Fibroblast of skin of scalp (primary cell): Measurements from ENCODE around the gene ITPA.
"Not testable (repeated sequence)": the region's sequence is repeated elsewhere in the genome, so short reads cannot be mapped to it uniquely, and the experiment has no call there.

ENCODE experiments used
- DNase-seq: peaks from one replicate; pipeline ENCODE4 v3.0.0-alpha.2; 2013

Gene ITPA

DNA sequence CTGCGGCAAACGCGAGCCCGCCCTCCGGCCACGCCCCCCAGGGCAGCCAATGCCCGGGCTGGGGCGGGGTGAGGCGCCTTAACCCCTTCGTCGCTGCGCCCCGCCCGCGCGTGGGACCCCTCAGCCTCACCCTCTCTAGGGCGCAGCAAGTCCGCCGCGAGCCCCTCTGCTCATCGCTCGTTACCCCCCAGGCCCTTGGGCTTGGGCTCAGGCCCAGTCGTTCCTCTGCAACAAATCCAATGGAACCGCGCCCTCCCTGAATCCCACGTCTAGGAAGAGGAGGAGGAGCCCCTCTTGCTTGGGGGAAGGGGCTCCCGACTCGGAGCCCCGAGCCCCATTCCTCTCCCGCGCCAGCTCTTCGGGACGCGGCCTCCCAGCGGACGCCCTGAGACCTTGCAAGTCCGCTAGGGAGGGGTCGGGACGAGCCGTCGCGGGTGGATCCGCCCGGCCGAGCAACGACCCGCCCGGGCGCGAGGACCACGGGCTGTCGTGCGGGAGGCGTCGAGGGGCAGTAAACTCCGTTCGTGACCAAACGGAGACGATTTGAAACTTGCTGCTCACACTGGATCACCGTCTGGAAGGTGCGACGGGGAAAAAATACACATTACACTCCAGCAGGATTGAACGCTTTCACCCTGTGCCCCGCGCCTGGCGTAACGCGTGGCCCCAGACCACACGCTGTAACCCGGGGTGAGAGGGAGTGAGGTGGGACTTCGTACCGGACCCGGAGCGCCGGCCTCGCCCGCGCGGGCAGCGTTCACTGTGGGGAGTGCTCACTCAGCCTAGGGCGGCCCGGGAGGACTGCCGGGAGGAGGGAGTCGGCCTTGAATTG, 35.5 kb upstream of the ITPA start:
- DNase-seq = peak; percentile 84

DNA sequence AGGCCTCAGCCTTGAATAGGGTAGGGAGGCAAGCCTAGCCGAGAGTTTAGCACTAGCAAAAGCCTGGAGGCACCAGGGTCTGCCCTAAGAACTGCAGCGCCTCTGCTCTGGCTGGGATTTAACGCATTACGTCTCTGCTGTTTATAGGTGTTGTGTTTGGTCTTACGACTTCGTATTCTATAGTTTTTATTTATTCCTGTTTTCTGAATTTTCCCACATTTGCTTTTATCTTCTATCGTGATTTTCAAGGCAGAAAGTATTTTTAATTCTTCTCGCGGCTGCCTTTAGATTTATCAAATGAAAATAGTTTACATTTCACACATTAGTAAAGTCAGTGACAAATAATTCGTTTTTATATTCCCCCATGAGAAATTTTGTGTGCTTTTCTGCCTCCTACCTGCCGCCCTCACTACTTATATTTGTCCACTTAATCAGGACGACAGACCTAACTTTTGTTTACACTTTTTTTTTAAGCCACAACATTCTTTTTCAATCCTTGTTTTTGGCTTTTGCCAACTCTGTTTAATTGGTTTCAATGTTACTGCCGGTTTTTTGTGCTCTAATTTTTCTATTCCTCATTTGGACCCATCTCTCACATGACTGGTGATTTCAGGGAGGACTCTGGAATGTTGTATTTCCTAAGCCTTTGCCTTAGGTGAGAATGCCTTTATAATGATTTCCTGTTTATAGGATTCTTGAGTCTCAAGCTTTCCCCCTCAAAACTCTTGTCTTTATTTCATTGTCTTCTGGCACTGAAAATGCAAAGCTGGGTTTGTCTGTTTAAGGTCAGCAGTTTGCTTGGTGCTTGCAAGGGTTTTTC, 34.6 kb upstream of the ITPA start:
- DNase-seq = no peak

DNA sequence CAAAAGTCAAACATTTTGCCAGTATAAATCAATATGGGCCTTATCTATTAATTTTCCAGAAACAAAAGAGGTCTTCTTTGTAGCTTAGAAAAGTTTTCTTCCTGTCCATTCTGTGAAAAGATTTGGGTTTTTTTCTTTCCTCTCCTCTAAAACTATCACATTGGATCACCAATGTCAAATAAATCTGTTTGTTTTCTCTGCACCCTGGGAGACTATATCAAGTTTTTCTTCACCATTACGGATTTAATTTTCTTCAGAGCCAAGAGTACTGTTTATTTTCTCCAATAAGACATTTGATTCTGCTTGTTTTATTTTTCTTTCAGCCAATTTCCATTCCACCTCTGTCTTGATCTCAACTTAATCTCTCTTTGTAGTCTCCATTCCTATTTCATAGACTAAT, 34.0 kb upstream of the ITPA start:
- DNase-seq = no peak

DNA sequence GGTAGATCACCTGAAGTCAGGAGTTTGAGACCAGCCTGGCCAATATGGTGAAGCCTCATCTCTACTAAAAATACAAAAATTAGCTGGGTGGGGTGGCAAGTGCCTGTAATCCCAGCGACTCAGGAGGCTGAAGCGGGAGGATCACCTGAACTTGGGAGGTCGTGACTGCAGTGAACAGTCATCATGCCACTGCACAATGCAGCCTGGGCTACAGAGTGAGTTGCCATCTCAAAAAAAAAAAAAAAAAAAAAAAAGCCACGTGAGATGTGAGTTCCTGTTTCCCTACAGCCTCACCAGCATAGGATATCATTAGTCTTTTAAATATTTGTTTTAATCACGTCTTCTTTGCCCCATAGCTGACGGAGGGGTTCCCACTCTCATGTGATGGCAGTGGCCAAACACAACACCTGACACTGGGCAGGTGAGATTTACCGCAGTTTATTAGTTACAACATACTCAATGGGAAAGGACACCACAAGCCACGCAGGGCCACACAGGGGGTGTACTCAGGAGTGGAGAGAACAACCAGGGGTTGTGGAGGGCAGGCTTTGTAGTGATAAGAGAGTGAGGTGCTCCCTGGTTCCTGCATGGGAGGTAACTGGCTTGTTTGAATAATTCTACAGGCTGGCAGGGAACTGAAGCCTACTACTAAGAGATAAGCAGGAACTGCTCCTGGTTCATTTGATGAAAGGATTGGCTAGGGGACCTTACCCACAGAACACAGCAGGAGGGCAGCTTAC, 31.4 kb upstream of the ITPA start:
- DNase-seq = no peak

DNA sequence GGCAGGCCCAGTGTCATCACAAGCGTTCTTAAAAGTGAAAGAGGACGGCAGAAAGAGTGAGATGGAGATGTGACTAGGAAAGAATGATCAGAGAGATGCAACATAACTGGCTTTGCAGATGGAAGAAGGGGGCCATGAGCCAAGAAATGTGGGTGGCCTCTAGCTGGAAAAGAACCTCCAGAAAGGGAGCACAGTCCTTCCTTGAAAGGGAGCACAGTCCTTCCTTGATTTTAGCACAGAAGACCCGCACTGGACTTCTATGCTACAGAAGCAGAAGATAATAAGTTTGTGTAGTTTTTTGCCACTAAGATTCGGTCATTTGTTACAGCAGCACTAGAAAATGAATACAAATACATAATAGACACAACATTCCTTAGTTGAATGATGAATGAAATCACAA, 29.0 kb upstream of the ITPA start:
- no peak for DNase-seq

DNA sequence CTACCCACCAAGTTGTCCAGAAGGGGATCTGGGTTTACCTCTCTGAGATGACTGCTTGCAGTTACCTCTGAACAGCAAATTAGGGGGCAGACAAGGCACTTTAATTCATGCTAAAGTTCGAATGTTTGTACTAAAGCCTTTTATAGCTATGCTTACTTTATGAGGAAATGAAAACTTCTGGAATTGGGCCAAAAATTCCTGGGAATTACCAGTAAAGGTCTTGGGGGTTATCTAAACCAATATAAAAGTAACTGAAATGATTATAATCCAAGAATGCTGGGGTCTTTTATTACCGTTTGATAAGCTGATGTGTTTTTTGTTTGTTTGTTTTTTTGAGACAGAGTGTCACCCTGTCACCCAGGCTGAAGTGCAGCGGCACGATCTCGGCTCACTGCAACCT, 28.0 kb upstream of the ITPA start:
- DNase-seq = no peak

DNA sequence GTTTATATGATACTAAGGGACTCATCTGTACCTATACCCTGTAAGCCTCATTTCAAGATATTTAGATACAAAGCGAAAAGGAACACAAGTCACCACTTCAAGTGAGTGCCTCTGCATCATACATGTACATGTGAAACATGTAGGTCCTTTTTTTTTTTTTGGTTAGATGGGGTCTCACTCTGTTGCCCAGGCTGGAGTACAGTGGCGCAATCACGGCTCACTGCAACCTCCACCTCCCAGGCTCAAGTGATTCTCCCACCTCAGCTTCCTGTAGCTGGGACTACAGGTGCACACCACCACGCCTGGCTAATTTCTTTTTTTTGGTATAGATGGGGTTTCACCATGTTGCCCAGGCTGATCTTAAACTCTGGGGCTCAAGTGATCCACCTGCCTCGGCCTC, 26.9 kb upstream of the ITPA start:
- DNase-seq = not testable (repeated sequence)

DNA sequence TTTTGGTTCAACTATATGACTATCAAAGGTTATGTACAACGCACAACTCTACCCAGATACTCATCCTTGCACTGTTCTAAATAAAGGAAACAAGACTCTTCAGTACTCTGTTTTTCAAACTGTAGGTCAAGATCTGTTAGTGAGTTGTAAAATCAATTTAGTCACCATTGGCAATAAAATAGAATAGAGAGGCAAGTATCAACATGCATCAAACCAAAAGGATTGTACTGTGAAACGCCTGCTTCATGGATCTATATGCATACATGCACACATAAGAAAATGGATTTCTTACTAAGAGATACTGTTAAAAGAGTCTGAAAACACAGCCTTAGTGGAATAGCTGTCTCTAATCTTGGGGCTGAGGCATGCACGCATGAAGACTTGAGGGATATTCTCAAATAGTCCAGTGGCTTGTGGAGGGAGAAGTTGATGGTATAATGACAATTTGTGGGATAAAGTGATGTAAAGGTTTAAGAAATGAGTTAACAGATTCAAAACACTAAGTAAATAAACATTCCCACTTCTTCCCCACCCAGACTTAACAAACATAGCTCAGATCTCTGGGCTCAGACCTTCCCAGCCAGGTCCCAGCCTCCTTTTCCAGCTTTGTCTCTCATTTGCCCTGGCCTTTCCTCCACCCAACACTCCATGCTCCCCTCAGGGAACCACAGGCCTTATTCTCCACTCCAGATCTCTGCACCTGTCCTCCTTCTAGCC, 25.2 kb upstream of the ITPA start:
- DNase-seq = no peak

DNA sequence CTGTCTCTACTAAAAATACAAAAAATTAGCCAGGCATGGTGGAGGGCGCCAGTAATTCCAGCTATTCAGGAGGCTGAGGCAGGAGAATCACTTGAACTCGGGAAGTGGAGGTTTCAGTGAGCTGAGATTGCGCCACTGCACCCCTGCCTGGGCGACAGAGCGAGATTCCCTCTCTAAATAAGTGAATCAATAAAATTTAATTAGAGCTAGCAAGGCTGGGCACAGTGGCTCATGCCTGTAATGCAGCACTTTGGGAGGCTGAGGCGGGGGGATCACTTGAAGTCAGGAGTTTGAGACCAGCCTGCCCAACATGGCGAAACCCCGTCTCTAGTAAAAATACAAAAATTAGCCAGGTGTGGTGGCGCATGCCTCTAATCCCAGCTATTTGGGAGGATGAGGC, 21.4 kb upstream of the ITPA start:
- DNase-seq = not testable (repeated sequence)

DNA sequence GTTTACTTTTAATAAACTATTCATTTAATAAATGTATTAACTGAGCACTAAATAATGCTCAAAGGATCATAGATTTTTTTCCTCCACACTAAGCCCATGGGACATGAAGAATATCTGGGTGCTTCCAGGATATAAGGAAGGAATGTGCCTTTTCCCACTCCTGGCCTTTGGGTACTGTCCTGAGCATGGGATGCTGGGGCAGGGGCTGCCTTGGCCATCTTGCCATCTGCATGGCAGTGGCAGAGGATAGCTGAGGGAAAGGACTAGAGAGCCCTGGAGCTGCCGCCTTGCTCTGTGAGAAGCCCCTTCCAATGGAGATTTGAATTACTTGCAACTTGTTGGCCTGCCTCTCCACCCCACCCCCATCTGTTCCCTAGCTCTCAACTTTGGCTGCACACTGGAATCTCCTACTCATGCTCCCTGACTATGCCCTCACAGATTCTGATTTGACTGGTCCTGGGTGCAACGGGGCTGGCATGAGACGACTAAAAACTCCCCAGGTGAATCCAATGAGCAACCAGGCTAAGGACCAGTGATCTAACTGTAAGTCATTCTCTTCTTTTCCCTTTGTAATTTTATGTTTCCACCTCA, 20.4 kb upstream of the ITPA start:
- DNase-seq = no peak

DNA sequence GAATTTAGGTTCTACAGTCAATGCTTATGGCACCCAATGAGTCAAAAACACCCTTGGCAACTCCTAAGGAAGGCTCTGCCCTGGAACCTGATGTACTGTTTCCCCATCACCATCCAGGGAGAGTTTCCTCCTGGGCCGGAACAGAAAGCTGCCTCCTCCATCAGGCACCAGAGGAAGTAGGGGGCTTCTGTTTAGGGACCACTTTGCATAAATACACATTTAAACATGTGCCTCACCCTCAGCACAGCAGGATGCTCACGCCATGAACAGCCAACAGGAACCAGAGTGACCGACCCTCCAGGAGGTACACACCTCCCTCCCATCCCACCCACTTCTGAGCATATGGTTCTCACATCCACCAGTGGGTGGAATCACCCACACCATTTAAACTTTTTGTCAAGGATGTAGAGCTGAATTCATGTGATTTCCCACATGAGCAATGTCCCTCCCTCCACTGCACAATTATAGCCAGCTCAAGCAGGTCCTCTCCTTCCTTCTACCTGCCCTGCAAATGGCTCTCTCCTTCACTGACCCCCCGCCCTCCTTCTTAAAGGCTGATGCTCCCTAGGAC, 19.7 kb upstream of the ITPA start:
- DNase-seq = no peak

DNA sequence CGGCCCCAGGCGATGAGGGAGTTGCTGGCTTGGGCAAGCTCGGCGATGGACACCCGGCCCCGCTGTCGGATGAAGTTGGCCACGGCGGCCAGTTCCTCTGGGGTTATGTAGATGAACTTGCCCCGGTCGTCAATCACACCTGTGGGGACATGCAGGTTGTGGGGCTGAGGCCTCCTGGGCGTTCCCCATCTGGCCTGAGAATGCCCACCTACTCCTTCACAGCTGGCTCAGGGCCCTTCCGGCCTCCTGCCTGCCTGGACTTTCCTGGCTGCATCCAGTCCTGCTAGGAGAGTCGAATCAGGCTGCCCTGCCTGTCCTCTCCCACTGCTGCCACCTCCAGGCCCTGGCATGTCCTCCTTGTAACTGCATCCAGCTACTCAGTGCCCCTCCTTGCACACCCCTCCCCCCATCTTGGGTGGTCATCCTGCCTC, 18.6 kb upstream of the ITPA start:
- no peak for DNase-seq

DNA sequence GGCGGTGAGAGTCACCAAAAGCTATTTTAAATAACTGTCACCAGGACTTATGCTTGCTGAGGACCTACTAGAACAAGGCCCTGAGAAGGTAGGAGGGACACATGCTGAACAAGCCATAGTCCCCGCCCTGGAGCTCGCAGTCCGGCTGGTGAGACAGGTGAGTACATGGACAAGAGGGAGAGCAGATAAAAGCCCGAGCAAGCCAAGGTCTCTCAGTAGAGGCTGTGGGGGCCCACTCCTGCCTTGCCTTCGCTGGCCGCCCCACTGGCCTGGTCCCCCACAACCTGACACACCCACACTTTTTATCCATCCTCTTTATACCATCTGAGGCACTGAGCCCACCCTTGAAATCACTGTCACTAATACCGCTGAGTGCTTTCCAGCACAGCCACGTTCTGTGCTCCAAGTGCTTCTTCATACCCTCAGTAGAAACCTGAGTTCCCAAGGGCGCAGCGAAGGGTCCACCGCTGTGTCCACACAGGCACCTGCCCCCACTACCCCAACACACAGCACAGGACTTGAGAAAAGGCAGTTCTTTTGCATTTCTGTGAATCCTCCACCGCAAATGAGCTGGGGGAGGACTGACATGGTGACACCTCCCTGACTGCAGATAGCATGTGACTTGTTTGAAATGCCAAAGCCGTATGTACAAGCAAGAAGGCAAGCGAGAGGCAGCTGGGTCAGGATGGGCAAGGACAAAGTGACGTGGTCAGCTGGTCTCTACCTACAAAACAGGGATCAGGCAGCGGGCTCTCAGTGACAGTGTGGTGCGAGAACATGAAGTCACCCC, 16.9 kb upstream of the ITPA start:
- DNase-seq = no peak

DNA sequence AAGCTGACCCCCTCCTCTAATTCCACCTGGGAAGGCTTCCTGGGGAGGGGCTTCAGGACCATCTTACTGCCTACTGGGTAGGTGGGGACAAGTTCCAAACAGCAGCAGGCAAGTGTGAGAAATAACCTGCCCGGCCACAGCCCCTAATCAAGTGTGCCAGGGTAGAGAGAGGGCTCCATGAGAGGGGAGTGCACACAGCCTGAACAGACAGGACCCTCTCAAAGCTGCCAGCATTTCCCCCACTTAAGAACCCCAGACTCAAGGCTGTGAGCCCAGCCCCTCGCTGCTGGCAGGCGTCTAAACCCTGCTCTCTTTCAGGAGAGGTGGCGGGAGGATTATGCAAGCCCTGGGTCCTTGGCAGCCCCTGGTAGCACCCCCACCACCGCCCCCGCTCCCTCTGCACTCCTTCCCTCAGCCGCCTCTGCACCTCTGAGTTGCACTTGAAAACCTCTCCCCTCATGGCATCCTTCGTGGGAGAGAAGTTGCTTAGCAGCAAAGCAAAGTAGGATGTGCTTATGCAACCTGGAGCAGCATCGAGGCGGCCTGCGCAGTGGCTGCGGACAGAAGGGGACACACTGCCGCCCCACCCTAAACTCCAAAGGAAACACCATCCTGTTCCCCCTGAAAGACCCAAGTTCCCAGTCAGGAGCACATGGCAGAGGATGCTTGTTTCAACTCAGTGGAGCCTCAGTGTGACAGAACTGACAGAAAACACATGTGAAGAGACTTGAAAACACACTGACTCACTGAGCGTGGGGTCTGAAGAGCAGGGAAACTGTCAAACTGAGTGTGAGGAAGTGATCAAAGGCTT, 15.3 kb upstream of the ITPA start:
- DNase-seq = no peak

DNA sequence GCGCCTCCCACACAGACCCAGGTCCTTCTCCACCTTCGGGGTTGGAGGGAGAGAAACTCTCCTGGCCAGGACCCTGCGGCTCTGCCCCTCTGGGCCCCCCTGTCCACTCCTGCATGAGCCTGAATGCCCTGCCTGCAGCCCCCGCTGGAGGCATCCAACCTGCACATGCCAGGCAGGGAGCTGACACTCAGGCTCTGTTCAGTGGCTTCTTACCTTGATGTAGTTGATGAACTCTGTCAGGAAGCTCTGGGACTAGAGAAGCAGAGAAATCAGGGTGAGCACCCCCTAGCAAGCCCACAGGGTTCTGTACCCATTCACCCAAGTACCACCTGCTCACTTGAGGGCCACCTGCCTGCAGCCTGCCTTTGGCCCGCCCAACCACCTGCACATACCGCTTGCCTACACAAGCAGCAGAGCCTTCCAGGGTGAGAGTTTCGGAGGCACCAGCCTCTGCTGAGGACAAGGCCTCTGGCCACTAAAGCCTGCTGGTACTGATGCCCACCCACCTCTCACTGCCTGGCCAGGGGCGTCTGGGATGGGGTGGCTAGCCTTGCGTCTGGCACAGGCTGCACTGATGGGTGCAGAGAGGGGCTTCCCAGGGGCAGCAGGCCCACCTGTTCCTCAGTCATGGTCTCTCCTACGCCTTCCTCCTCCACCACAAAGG, 14.5 kb upstream of the ITPA start:
- DNase-seq = no peak

DNA sequence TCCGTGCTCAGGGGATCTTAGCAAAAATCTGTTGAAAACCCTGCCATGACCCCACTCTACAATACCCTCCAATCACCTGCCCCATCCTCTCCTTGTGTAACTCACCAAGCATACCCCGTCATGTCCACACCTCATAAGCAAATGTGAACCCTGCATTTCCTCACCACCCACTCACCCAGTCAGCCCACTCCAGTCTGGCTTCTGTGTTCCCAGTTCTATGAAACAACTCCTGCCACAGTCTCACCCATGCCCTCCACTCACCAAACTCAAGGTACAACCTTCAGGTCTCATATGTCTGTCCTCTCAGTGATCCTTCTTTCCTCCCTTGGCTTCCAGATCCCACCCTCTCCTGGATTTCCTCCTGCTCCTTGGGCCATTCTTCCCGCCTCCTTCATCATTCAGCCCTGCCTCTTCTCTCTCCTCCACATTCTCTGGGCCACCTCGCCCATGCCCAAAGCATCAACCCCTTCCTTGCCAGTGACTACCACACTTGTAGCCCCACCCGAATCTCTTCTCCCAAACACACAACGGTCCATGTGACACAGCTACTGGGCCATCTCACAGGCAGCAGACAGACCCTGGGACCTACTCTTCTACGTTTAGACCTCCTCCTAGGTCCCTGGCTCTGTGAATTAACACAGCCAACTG, 13.6 kb upstream of the ITPA start:
- no peak for DNase-seq

DNA sequence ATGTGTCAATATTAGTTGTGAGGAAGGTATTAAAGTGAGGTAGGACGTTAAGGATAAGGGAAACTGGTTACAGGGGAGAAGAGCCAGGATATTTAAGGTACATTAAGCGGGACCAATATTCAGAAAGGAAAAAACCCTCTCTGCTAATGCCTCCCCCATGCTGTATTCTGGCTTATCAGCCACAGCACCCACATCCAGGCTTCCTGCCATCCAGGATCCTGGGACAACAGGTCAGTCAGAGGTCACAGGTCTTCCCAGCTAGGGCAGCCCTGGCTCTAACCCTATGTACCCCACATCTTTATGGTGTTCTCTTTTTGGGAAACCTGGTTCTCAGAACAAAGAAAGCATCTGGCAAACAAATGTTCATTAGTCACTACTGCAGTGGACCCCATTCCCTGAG, 10.1 kb upstream of the ITPA start:
- DNase-seq = no peak

DNA sequence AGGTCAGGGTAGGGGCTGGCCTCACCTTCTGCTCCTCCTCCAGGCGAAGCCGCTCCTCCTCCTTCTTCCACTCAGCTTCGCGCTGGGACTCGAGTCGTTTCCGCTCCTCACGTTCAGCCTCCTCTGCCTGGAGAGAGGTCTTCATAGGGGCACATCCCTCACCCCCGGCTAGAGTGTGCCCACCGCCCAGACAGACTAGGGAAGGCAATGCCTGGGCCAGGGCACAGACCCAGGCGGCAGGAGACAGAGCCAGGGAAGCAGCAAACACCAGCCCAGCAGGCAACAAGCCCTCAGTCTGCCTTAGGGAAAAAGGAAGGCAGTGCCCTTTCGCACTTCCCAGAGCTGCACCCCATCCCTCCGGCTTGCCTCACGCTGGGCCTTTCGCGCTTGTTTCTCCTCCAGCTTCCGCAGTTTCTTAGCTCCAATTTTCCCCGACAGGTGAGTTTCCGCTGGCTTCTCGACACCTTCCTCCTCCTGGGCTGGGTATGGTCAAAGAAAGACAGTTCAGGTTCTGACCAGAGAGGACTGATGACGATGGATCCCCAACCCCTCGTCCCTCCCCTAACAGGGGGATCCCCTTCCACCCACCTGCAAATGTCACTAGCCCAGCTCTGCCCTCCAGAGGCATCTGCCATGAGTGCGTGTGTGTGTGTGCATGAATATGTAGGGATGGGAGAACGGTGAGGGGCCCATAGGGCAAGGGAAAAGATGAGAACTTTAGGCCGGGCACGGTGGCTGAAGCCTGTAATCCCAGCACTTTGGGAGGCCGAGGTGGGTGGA, 9.1 kb upstream of the ITPA start:
- DNase-seq = no peak
